Inflammatory macrophage treated with lipopolysaccharide for 1 hour (primary cell): ENCODE results near the gene LRRC42.
"Not testable (repeated sequence)": the region's sequence is repeated elsewhere in the genome, so short reads cannot be mapped to it uniquely, and the experiment has no call there.

Source experiments
- DNase-seq, 2 donors: peaks; one replicate each; pipeline ENCODE4 v3.0.0-alpha.2; 2020 to 2022

The LRRC42 gene

DNA sequence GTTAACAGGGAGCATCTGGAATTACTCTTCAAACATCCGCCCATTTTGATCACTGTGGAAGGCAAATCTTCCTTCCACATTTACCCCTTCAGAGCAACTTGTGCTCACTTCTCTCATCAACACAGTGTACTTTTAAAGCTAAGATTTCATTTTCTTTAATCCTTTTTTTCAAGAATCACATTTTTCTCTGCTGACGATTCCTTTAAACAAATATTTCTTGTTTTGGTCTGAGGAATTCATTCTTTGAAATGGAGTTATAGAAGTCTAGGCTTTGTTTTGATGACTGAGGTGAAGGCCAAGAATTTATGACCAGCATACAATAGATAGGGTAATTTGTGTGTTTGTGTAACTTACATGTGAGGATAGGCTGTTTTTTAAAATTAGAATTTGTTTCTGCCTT is 25.6 kb downstream of the LRRC42 start:
- DNase-seq: no peak

DNA sequence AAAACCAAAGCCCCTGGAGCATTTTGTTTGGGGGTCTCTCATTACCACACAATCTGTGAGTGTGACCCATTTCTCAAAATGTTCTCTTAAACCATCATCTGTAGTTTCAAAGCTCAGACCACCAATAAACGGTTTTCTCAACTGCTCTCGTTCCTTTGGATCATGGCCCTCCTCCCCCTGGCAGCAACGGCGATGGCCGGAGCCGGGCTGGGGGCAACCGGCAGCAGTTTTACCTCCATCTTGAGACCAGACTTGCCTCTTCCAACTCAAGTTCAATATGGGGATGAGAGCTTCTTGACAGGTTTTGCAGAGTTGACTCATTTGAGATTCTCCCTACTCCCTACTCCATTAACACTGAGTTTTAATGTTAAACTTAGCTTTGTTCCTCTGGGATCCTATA is 29.7 kb downstream of the LRRC42 start:
- DNase-seq: no peak

DNA sequence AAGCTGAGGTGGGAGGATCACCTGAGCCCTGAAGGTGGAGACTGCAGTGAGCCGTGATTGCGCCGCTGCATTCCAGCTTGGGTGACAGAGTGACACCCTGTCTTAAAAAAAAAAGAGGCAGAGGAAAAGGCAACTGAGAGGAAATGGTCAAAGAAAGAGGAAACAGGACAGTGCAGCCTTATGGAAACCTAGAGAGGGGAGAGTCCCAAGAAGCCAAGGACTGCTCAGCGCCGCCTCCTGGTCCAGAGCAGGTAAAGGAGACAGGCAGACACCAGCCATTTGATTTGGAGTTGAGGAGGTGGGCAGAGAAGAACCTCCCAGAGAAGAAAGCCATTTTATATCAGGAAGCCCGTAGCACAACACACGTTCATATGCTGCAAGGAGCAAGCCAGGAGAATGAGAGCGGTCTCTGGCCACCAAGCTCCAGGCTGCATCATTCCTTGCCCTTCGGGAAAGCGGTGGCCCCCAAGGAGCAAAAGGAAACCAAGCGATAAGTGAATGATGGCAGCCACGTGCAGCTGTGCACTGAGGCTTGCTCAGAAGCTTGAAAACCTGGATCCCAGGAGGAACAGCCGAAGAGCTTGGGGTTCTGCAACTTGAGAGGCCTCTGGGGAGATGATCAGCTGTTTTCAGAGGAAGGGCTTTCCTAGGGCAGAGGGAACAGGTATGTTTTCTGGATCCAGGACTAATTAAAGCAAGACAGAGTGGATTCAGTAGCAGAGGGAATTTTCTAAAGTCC is 33.7 kb downstream of the LRRC42 start:
- peak; percentile 40 to 43 for DNase-seq

DNA sequence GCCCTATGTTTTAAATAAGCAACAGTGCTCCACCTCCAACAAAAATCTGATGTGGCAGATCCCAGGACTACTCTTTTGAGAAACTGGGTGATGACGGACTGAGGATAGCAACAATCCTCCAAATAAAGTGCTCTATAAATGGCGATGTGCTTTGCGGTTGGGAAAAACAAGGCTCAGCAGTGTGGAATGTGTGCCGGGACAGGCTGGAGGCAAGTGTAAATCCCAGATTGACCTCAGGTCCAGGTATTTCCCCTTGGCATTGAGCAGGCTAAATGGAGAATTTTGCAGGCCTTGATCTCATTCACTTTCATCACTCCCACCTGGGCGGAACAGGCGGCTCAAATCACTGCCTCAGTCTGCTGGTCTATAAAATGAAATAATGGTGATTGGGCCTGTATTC is 35.1 kb downstream of the LRRC42 start:
- no peak for DNase-seq

DNA sequence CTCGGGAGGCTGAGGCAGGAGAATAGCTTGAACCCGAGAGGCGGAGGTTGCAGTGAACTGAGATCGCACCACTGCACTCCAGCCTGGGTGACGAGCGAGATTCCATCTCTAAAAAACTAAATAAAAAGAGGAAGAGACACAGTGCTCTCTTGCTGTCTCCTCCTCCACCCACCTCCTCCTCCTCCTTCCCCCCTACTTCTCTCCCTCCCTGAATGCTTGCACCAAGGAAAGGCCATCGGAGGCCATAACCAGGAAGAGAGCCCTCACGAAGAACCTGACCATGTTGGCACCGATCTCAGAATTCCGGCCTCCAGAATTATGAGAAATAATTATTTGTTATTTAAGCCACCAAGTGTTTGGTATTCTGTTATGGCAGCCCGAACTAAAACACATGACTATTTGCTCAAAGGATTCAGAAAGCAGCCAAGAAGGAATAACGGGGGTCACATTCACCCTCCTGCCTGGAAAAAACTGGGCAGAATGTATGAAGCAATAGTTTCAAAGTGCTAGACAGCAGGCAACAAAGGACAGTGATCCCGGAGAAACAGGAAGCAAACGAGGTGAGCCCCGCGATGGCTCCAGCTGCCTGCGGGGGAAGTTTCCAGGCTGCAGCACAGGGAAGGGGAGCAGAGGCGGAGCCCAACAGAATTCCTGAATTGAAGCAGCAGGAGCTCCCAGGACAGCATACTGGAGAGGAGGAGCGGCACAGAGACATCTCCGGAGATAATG is 36.0 kb downstream of the LRRC42 start:
- peak; percentile 27 to 37 for DNase-seq

DNA sequence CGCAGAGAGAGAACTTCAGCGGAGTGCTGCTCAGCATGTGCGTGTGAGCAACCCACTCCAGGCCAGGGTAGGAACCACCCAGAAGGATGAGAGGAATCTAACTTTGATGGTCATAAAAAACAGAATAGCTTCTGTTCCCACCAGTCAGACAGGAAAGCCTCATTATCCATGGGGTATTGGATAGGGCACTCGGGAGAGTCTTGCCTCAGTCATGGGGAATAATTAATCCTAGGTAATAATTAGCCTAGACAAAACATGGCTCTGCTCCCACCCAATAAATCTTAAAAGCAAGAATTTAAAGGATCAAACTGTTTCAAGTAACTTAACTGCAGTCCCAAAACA is 36.6 kb downstream of the LRRC42 start:
- no peak for DNase-seq

DNA sequence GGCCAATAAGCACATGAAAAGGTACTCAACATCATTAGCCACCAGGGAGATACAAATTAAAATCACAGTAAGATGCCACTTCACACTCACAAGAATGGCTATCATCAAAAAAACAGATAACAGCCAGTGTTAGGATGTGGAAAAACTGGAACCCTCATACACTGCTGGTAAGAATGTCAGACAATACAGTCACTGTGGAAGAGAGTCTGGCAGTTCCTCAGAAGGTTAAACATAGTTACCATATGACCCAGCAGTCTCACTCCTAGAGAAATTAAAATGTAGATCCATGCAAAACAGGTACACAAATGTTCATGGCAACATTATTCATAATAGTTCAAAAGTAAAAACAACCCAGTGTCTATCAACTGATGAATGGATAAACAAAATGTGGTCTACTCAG is 38.6 kb downstream of the LRRC42 start:
- DNase-seq: no peak

DNA sequence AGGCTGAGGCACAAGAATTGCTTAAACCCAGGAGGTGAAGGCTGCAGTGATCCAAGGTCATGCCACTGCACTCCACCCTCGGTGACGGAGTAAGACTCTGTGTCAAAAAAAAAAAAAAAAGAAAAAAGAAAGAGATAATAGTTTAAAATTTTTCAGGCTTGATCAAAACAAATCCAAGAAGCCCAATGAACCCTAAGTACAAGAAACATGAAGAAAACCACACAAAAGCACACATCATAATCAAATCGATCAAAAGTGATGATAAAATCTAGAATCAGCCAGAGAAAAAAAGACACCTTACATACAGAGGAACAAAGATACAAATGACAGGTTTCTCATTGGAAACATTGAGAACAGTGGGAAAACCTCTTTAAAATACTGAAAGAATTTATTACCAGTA is 40.3 kb downstream of the LRRC42 start:
- no peak for DNase-seq

DNA sequence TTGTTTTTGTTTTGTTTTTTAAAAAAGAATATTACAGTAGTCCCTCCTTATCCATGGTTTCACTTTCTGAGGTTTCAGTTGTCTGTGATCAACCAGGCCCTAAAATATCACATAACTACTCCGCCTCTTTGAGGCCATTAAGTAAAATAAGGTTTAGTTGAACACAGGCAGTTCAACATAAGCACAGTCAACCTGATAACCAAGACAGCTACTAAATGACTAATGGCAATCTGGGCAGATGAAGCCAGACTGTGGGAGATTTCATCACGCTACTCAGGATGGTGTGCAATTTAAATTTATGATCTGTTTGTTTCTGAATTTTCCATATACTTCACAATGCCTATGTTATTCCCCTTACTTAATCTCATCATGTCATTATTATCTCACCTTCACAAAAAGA is 41.7 kb downstream of the LRRC42 start:
- DNase-seq: no peak

DNA sequence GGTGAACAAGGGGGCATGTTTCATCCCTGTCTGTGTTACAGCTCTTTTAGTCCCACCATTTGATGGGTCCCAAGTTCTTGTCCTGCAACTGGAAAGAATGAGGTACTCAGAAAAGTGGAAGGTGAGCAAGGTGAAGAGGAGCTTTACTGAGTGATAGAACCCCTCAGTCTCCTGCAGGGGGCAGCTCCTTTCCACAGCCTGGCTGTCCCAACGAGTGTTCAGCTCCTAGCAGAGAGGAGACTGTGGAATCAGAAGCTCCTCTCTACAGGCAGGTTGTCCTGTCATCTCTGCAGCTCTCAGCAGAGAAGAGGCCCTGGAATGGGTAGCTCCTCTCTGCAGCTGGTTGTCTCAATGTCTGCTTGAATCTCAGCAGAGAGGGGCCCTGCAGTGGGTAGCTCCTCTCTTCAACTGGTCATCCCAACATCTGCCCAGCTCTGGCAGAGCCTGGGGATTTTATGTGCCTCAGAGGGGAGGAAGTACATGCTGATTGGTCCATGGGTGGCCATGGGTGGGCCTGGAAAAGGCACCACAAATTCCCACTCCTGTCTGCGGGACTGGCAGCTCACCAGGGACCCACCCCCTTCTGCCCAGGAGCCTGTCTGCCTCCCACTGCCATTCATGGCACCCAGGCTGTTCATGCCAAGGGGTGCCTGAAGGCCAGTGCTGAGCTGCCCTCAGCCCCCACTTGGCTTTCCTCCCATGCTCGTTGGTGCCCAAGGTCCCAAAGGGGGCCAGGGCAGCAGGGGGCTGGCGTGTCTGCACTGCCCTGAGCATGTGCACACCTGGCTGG is 46.1 kb downstream of the LRRC42 start:
- no peak for DNase-seq

DNA sequence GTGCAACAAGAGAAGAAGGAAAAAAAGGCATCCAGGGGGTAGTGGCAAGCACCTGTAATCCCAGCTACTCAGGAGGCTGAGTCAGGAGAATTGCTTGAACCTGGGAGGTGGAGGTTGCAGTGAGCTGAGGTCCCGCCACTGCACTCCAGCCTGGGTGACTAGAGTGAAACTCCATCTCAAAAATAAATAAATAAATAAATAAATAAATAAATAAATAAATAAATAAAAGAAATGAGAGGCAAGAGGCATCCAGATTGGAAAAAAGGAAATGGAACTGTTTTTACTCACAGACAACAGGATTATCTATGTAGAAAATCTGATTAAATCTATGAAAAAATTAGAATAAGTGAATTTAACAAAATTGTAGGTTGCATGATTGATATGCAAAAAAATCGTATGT is 48.4 kb downstream of the LRRC42 start:
- not testable (repeated sequence) for DNase-seq

DNA sequence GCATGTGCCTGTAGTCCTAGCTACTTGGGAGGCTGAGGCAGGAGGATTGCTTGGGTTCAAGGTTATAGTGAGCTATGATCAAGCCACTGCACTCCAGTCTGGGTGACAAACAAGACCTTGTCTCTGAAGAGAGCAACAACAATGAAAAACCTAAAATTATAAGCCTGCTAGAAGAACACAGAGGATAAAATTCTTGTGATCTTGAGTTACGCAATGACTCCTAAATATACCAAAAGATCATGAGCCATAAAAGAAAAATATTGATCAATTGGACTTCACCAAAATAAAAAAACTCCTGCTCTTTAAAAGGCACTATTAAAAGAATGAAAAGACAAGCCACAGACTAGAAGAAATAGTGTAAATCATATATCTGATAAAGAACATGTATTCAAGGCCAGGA is 49.5 kb downstream of the LRRC42 start:
- no peak for DNase-seq

DNA sequence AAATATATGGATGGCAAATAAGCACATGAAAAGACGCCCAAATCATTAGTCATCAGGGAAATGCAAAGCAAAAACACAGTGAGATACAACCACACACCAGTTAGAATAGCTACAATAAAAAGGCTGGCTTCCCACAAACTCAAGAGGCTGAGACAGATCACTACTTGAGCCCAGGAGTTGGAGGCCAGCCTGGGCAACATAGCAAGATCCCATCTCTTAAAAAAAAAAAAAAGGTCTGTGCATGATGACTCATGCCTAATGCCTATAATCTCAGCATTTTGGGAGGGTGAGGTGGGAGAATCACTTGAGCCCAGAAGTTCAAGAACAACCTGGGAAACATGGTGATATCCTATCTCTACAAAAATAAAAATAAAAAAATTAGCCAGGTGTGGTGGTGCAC is 52.1 kb downstream of the LRRC42 start:
- no peak for DNase-seq

DNA sequence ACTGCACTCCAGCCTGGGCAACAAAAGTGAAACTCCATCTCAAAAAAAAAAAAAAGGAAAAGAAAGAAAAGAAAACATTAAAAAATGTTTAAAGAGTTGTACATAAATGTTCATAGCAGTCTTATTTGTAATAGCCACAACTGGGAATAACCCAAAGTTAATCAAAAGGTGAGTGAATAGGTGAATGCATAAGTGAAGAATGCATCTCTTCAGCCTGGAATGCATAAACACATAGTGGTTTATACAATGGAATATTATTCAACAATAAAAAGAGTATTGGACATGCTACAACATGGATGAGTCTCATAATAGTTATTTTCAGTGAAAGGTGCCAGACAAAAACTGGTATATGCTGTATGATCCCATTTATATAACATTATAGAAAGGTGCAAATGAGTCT is 53.8 kb downstream of the LRRC42 start:
- no peak for DNase-seq

DNA sequence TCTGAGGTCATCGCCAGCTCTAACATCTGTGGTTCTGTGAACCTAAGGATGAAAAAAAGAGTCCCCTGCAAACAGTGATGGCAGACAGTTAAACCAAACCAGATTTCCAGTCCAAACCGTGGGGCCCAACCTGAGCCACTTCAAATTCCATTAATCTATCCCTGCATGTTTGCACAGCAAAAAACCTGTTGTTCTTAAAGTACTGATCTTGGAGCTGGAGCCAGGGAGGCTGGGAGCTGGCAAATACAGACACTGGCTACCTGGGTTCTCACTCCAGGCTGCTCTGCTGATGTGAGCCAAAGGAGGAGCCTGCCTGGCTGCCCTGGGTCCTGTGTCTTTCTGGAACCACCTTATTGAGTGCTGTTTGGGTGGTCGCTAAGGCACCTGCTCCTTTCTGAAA is 55.4 kb downstream of the LRRC42 start:
- no peak for DNase-seq

DNA sequence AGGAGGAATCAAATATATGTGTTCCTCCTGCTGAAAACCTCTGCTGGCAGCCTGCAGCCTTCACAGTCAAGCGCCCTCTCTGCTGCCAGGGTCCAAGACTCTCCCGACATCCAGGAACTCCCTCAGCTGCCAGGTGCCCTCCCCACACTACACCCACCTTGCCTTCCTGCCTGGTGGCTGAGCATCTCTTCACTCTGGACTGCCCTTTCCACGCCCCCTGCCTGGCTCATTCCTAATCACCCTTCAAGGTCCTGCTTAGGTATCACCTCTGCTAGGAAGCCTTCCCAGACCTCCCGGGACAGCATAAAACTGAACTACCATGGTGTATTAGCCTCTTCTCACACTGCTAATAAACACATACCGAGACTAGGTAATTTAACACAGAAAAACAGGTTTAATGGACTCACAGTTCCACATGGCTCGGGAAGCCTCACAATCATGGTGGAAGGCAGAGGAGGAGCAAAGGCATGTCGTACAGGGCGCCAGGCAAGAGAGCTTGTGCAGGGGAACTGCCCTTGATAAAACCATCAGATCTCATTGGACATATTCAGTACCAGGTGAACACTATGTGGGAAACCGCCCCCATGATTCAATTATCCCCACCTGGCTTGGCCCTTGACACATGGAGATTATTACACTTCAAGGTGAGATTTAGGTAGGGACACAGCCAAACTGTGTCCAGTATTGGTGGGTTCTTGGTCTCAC is 56.5 kb downstream of the LRRC42 start:
- no peak for DNase-seq

DNA sequence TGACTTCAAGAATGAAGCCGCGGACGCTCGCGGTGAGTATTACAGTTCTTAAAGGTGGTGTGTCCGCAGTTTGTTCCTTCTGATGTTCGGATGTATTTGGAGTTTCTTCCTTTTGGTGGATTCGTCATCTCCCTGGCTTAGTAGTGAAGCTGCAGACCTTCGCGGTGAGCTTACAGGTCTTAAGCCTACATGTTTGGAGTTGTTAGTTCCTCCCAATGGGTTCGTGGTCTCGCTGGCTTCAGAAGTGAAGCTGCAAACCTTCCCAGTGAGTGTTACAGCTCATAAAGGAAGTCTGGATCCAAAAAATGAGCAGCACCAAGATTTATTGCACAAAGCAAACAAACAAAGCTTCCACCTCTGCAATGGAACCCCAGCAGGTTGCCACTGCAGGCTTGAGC is 57.1 kb downstream of the LRRC42 start:
- DNase-seq: no peak

DNA sequence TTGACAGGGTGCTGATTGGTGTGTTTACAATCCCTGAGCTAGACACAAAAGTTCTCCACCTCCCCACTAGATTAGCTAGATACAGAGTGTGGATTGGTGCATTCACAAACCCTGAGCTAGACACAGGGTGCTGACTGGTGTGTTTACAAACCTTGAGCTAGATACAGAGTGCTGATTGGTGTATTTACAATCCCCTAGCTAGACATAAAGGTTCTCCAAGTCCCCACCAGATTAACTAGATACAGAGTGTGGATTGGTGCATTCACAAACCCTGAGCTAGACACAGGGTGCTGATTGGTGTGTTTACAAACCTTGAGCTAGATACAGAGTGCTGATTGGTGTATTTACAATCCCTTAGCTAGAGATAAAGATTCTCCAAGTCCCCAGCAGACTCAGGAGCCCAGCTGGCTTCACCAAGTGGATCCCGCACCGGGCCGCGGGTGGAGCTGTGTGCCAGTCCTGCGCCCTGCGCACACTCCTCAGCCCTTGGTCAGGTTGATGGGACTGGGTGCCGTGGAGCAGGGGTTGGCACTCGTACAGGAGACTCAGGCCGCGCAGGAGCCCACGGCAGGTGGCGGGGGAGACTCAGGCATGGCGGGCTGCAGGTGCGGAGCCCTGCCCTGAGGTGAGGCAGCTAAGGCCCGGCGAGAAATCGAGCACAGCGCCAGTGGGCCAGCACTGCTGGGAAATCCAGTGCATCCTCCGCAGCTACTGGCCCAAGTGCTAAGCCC is 57.8 kb downstream of the LRRC42 start:
- DNase-seq: not testable (repeated sequence)

DNA sequence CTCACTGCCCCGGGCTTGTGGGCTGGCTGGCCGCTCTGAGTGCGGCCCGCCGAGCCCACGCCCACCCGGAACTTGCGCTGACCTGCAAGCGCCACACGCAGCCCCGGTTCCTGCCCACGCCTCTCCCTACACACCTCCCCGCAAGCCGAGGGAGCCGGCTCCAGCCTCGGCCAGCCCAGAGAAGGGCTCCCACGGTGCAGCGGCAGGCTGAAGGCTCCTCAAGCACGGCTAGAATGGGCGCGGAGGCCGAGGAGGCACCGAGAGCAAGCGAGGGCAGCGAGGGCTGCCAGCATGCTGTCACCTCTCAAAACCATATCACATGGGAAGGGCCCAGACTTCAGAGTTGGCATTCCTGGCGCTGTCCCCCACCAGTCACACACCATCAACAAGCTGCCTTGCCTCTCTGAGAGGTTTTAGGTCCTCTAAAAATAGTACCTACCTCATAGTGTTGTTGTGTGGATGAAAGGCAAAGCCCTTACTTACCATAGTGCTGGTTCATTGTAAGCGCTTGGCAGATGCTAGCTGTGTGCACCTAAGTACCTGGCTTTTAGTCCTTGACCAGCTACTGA is 58.4 kb downstream of the LRRC42 start:
- DNase-seq: no peak

DNA sequence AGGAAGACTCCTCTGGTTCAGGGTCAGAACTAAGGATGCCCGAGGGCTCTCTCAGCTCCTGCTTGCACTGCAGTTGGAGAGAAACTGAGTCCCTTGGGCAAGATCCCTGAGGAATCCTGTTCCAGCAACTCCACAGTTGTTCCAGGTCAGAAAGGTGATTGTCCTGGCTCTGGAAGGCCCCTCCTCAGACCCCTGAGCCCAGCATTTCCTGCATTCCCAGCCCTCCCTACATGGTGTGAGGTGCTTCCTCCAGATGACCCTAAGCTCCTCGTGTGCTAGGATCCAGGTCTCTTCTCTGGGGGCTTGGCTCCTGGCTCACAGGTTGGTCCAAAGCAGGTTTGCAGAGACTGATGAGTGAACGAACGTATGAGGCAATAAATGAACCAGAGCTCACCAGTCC is 60.4 kb downstream of the LRRC42 start:
- DNase-seq: no peak

DNA sequence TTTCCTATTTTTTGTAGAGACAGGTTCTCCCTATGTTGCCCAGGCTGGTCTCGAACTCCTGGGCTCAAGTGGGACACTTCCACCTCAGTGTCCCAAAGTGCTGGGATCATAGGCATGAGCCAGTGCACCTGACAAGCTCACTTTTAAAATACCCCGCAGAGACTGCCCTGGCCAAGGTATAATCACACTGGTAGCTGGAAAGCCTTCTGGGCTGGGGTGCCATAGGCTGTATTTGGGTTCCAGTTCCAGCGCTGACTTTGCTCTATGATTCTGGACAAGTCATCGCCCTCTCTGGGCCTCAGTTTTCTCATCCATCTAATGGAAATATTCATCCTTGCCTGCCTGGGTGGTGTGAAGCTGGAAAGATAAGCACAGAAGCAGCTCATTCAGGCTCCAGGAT is 61.5 kb downstream of the LRRC42 start:
- DNase-seq: no peak

DNA sequence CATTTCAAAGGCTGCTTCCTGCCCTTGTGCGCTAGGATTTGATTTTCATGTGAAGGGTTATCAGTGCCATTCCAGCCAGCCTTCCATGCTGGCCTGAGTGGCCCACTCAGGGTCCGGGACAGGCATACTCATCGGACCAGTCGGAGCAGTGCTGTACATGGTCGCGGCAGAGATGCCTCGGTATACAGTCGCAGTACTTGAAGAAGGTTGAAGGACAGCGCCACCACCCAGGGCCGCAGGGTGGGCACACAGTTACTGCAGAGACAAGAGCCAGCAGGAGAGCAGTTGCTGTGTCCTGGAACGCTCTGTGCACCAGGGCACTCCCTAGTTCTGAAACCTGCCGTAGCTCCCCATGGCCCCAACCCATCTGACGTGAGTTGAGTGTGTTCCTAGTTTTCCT is 62.7 kb downstream of the LRRC42 start:
- DNase-seq: no peak
